Esophagus squamous epithelium (tissue), 4 donors: Measurements from ENCODE around the gene DOCK1.

Source experiments
- POLR2A ChIP-seq, 4 donors: fragments of 450-650 bp; IDR thresholded peaks; one replicate each; pipeline ENCODE4 v1.6.1; 2017; ENCODE audit warnings: antibody characterized with exemption in 4 of 4, mild to moderate bottlenecking in 4 of 4, moderate library complexity in 3 of 4
- TF ChIP-seq, protein P1 (sequence below), 6 experiments: fragments of 450-650 bp in 4 of 6; fragments of 200-600 bp in 2 of 6; sonication (generic) in 2 of 6; IDR thresholded peaks; one replicate each; pipeline ENCODE4 v1.5.1; 2016 to 2019; ENCODE audit warnings: antibody characterized with exemption in 6 of 6, mild to moderate bottlenecking in 4 of 6, moderate library complexity in 4 of 6

DNA sequence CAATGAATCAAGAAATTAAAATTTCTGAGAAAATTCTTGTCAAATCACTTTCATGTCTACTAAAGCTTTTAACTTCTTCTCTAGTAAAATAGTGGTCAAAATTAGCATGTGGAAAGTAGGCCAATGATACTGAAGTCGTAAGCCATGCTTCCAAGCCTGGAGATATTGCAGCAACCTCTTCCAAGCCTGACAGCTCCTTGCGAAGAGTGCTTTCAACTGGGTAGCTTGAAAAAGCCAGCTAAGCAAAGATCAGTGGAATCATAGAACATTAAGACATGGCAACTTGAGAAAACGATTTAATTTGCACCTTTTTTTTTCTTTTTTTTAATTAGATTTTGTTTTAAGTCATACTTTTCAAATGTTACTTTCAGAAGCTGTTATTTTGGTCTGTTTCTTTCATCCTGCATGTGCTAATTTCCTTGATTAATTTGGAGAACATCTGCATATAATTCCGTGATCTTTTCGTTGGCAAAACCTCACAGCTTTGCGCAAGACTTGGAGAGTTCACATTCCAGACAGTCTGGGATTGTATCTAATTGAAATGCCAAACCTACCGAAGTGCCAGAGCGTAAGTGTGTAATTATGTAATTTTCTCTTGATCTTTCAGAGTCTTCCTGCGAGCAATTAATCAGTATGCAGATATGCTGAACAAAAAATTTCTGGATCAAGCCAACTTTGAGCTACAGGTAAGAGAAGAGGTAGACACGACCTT is 433.3 kb downstream of the DOCK1 start:
- TF ChIP-seq, protein P1, sequence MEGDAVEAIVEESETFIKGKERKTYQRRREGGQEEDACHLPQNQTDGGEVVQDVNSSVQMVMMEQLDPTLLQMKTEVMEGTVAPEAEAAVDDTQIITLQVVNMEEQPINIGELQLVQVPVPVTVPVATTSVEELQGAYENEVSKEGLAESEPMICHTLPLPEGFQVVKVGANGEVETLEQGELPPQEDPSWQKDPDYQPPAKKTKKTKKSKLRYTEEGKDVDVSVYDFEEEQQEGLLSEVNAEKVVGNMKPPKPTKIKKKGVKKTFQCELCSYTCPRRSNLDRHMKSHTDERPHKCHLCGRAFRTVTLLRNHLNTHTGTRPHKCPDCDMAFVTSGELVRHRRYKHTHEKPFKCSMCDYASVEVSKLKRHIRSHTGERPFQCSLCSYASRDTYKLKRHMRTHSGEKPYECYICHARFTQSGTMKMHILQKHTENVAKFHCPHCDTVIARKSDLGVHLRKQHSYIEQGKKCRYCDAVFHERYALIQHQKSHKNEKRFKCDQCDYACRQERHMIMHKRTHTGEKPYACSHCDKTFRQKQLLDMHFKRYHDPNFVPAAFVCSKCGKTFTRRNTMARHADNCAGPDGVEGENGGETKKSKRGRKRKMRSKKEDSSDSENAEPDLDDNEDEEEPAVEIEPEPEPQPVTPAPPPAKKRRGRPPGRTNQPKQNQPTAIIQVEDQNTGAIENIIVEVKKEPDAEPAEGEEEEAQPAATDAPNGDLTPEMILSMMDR (IDR thresholded peaks at IDR 0.05): no peak
- no peak for TF ChIP-seq POLR2A (IDR thresholded peaks at IDR 0.05)
